NCI-H2107 treated with DMSO at 0.1 percent for 48 hours (cell line): Measurements from ENCODE around the gene SNRPD2.
"Not testable (repeated sequence)": the region's sequence is repeated elsewhere in the genome, so short reads cannot be mapped to it uniquely, and the experiment has no call there.

Experiments
- DNase-seq: peaks from one replicate; lab custom pipeline; 2025; ENCODE audit not compliant: unreplicated experiment; lab: John Stamatoyannopoulos, UW

SNRPD2 gene

GRCh38 chr19:45705115-45705514, 13.4 kb upstream of the SNRPD2 start:
- no peak for DNase-seq

- no peak for DNase-seq
Observed at GRCh38 chr19:45701676-45702075, 9.9 kb upstream of the SNRPD2 start.

GRCh38 chr19:45693106-45693788, 1.5 kb upstream of the SNRPD2 start:
- DNase-seq, result no peak

- peak; percentile 99 for DNase-seq
Observed at GRCh38 chr19:45692187-45693105, 693 bp upstream of the SNRPD2 start, which contains the start of gene QPCTL. Gene QPCTL (plus strand): TSS chr19:45692666. CDS start chr19:45692704, 38 bp downstream.

- DNase-seq, result no peak
Observed at GRCh38 chr19:45687599-45687998, 4.2 kb downstream of the SNRPD2 start.

GRCh38 chr19:45685045-45685444, 6.7 kb downstream of the SNRPD2 start:
- not testable (repeated sequence) for DNase-seq

- no peak for DNase-seq
Observed at GRCh38 chr19:45682908-45683307, 8.8 kb downstream of the SNRPD2 start.

- no peak for DNase-seq
Observed at GRCh38 chr19:45682117-45682516, 9.6 kb downstream of the SNRPD2 start.

GRCh38 chr19:45681391-45682015, 10.2 kb downstream of the SNRPD2 start:
- DNase-seq, result peak; percentile 45

- DNase-seq, result peak; percentile 3
Observed at GRCh38 chr19:45677351-45678230, 14.2 kb downstream of the SNRPD2 start.

GRCh38 chr19:45676851-45677263, 14.9 kb downstream of the SNRPD2 start:
- DNase-seq, result no peak

- peak; percentile 47 for DNase-seq
Observed at GRCh38 chr19:45674946-45675345, 16.8 kb downstream of the SNRPD2 start.

GRCh38 chr19:45670670-45671453, 20.9 kb downstream of the SNRPD2 start:
- no peak for DNase-seq

GRCh38 chr19:45668342-45668871, 23.3 kb downstream of the SNRPD2 start:
- no peak for DNase-seq

GRCh38 chr19:45667620-45668341, 24.0 kb downstream of the SNRPD2 start, which contains the start of gene GIPR:
Gene GIPR (plus strand): TSS chr19:45668221. CDS start chr19:45669521, 1,300 bp downstream.
- DNase-seq, result peak; percentile 3

- no peak for DNase-seq
Observed at GRCh38 chr19:45664575-45664974, 27.2 kb downstream of the SNRPD2 start.

GRCh38 chr19:45663800-45664199, 28.0 kb downstream of the SNRPD2 start:
- no peak for DNase-seq

GRCh38 chr19:45660636-45661035, 31.1 kb downstream of the SNRPD2 start:
- no peak for DNase-seq
